ENCODE results near the gene APOL4.
"Not testable (repeated sequence)": the region's sequence is repeated elsewhere in the genome, so short reads cannot be mapped to it uniquely, and the experiment has no call there.

GRCh38 chr22:36250292-36250960, 48.8 kb upstream of the APOL4 start:
- TF ChIP-seq, protein P1, sequence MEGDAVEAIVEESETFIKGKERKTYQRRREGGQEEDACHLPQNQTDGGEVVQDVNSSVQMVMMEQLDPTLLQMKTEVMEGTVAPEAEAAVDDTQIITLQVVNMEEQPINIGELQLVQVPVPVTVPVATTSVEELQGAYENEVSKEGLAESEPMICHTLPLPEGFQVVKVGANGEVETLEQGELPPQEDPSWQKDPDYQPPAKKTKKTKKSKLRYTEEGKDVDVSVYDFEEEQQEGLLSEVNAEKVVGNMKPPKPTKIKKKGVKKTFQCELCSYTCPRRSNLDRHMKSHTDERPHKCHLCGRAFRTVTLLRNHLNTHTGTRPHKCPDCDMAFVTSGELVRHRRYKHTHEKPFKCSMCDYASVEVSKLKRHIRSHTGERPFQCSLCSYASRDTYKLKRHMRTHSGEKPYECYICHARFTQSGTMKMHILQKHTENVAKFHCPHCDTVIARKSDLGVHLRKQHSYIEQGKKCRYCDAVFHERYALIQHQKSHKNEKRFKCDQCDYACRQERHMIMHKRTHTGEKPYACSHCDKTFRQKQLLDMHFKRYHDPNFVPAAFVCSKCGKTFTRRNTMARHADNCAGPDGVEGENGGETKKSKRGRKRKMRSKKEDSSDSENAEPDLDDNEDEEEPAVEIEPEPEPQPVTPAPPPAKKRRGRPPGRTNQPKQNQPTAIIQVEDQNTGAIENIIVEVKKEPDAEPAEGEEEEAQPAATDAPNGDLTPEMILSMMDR (IDR thresholded peaks at IDR 0.05; ENCODE audit: insufficient read depth, low read length) = not testable (repeated sequence)
- not testable (repeated sequence) for TF ChIP-seq POLR2AphosphoS5 (IDR thresholded peaks at IDR 0.05; ENCODE audit: low read depth)
- TF ChIP-seq, protein P2, sequence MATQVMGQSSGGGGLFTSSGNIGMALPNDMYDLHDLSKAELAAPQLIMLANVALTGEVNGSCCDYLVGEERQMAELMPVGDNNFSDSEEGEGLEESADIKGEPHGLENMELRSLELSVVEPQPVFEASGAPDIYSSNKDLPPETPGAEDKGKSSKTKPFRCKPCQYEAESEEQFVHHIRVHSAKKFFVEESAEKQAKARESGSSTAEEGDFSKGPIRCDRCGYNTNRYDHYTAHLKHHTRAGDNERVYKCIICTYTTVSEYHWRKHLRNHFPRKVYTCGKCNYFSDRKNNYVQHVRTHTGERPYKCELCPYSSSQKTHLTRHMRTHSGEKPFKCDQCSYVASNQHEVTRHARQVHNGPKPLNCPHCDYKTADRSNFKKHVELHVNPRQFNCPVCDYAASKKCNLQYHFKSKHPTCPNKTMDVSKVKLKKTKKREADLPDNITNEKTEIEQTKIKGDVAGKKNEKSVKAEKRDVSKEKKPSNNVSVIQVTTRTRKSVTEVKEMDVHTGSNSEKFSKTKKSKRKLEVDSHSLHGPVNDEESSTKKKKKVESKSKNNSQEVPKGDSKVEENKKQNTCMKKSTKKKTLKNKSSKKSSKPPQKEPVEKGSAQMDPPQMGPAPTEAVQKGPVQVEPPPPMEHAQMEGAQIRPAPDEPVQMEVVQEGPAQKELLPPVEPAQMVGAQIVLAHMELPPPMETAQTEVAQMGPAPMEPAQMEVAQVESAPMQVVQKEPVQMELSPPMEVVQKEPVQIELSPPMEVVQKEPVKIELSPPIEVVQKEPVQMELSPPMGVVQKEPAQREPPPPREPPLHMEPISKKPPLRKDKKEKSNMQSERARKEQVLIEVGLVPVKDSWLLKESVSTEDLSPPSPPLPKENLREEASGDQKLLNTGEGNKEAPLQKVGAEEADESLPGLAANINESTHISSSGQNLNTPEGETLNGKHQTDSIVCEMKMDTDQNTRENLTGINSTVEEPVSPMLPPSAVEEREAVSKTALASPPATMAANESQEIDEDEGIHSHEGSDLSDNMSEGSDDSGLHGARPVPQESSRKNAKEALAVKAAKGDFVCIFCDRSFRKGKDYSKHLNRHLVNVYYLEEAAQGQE (IDR thresholded peaks at IDR 0.05; ENCODE audit: insufficient replicate concordance, low read depth) = not testable (repeated sequence)

Measured in HL-60 (cell line).